GM12878 (cell line): ENCODE data around the gene HLTF. TPM values are rescaled to one million over a fixed set of nuclear protein-coding genes. Genes with fewer than 3 reads are reported as not detected.

Source experiments
- ATAC-seq: fragments of 200-7000 bp; cut with Tn5 transposase; 3 replicates; pipeline ENCODE4 v1.9.1; 2020; ENCODE audit warnings: mild to moderate bottlenecking, moderate library complexity
- BruUV-seq: library from RNA; stranded (reverse); fragments of 400-500 nt; replicated peaks from 2 replicates; lab custom pipeline; 2021; lab: Mats Ljungman, UMichigan
- CTCF ChIA-PET: fragments of 300-600 bp; sonication (Branson Sonifier 250); formaldehyde crosslinking; extraction: SDS; loops from one replicate; lab custom pipeline; 2021; ENCODE audit warnings: inconsistent platforms; lab: Yijun Ruan, JAX
- POLR2A ChIA-PET: fragments of 350-600 bp; formaldehyde crosslinking; extraction: SDS; loops from one replicate; lab custom pipeline; 2021; ENCODE audit warnings: inconsistent platforms; lab: Charles Lee
- RAD21 ChIA-PET: fragments of 300-600 bp; sonication (Branson Sonifier 250); formaldehyde crosslinking; loops from one replicate; lab custom pipeline; 2023; ENCODE audit warnings: antibody characterized with exemption; ENCODE audit not compliant: unreplicated experiment; lab: Charles Lee
- SMC1A ChIA-PET: fragments of 300-600 bp; sonication (Branson Sonifier 250); formaldehyde crosslinking; loops from one replicate; lab custom pipeline; 2023; ENCODE audit not compliant: unreplicated experiment, uncharacterized antibody; lab: Charles Lee
- DNase-seq: peaks from one replicate; pipeline ENCODE4 v3.0.0-alpha.2; 2011; ENCODE audit warnings: low read depth, low spot score
- FAIRE-seq: peaks from 3 replicates; lab custom pipeline; 2011; peaks lifted over from hg19 to GRCh38; lab: Jason Lieb, UNC
- H2AFZ ChIP-seq: 2 replicates; pipeline ENCODE4 v1.6.0; 2011; ENCODE audit warnings: low read depth, low read length, control low read depth; ENCODE audit not compliant: control insufficient read depth
- H3K27ac ChIP-seq: 2 replicates; pipeline ENCODE4 v1.5.1; 2011; ENCODE audit warnings: control low read depth; ENCODE audit not compliant: control insufficient read depth, insufficient read depth
- H3K27me3 ChIP-seq, 2 experiments: replicated peaks in 1 of 2; 2 replicates each; pipeline versions ENCODE4 v1.6.0 to v1.6.1; 2011; ENCODE audit warnings: low read length in 1 of 2; ENCODE audit not compliant: control insufficient read depth in 2 of 2, insufficient read depth in 2 of 2
- H3K36me3 ChIP-seq, 2 experiments: 2 replicates each; pipeline ENCODE4 v1.5.1; 2011; ENCODE audit warnings: low read length in 1 of 2; ENCODE audit not compliant: control insufficient read depth in 2 of 2, insufficient read depth in 2 of 2
- H3K4me1 ChIP-seq: 2 replicates; pipeline ENCODE4 v1.6.1; 2011; ENCODE audit warnings: mild to moderate bottlenecking, low read length, moderate library complexity, mixed read lengths; ENCODE audit not compliant: control insufficient read depth, insufficient read depth
- H3K4me2 ChIP-seq: 2 replicates; pipeline ENCODE4 v1.6.0; 2011; ENCODE audit warnings: control low read depth; ENCODE audit not compliant: control insufficient read depth, insufficient read depth
- H3K4me3 ChIP-seq: fragments of 200-600 bp; sonication (generic); 2 replicates; pipeline ENCODE4 v1.5.1; 2016
- H3K79me2 ChIP-seq: 2 replicates; pipeline ENCODE4 v1.6.0; 2011; ENCODE audit warnings: low read length; ENCODE audit not compliant: control insufficient read depth, insufficient read depth
- H3K9ac ChIP-seq: 2 replicates; pipeline ENCODE4 v1.8.0; 2011; ENCODE audit warnings: low read length, control low read depth, mixed read lengths; ENCODE audit not compliant: control insufficient read depth, insufficient read depth
- H3K9me3 ChIP-seq: replicated peaks from 3 replicates; pipeline ENCODE4 v1.5.1; 2011; ENCODE audit warnings: mild to moderate bottlenecking, low read length; ENCODE audit not compliant: control insufficient read depth, insufficient read depth
- H4K20me1 ChIP-seq: 2 replicates; pipeline ENCODE4 v1.6.0; 2011; ENCODE audit not compliant: control insufficient read depth, insufficient read depth
- BHLHE40 ChIP-seq, 2 experiments: fragments of 450-650 bp in 1 of 2; IDR thresholded peaks; 2 replicates each; pipeline ENCODE4 v1.6.1; 2011 to 2017; ENCODE audit warnings: low read depth in 2 of 2, borderline replicate concordance in 1 of 2, improper control_type of control experiment in 1 of 2, low read length in 1 of 2, mild to moderate bottlenecking in 1 of 2
- E2F8 ChIP-seq: fragments of 450-650 bp; IDR thresholded peaks from 2 replicates; pipeline ENCODE4 v1.6.1; 2018; ENCODE audit warnings: mild to moderate bottlenecking, low read depth, moderate library complexity; ENCODE audit not compliant: partially characterized antibody
- MEF2B ChIP-seq: fragments of 450-650 bp; IDR thresholded peaks from 2 replicates; pipeline ENCODE4 v1.6.1; 2018; ENCODE audit warnings: mild to moderate bottlenecking, moderate library complexity; ENCODE audit not compliant: partially characterized antibody, poor library complexity, severe bottlenecking
- MYC ChIP-seq: IDR thresholded peaks from 2 replicates; pipeline ENCODE4 v1.6.1; 2011; ENCODE audit warnings: mild to moderate bottlenecking, low read length, moderate library complexity, inconsistent platforms; ENCODE audit not compliant: insufficient read depth, insufficient replicate concordance, insufficient read length, severe bottlenecking
- NR2C2 ChIP-seq: IDR thresholded peaks from 2 replicates; pipeline ENCODE4 v1.6.1; 2011; ENCODE audit warnings: borderline replicate concordance, low read depth; ENCODE audit not compliant: control insufficient read depth, insufficient read length
- PML ChIP-seq: IDR thresholded peaks from 2 replicates; pipeline ENCODE4 v1.6.1; 2012; ENCODE audit warnings: low read length, inconsistent platforms
- TAF1 ChIP-seq: IDR thresholded peaks from 2 replicates; pipeline ENCODE4 v1.6.1; 2011; ENCODE audit warnings: mild to moderate bottlenecking, low read depth, low read length, borderline replicate concordance
- YBX1 ChIP-seq: fragments of 450-650 bp; IDR thresholded peaks from 2 replicates; pipeline ENCODE4 v1.6.1; 2016; ENCODE audit warnings: antibody characterized with exemption
- WGBS: methylation state at CpG from one replicate; pipeline ENCODE4 v1.1.6; 2016; ENCODE audit warnings: low lambda C conversion rate; ENCODE audit not compliant: insufficient replicate concordance, insufficient coverage; ENCODE audit errors: missing lambda C conversion rate; 5-methylcytosine and 5-hydroxymethylcytosine counted together
- in situ Hi-C: fragments of 300-500 bp; cut with MboI; formaldehyde crosslinking; loops from 9 replicates; pipeline ENCODE4 v1.14.3; 2018; ENCODE audit warnings: mixed read lengths
- intact Hi-C: fragments of 100-400 bp; cut with micrococcal nuclease; formaldehyde crosslinking; loops from one replicate; pipeline ENCODE4 v1.14.2; 2022; ENCODE audit not compliant: unreplicated experiment
- polyA plus RNA-seq, 11 experiments: library from polyadenylated mRNA; depleted of rRNA in 4 of 11; unstranded in 6 of 11; stranded (reverse) in 5 of 11; fragments of >200 nt; fragmentation: Nextera tagmentation in 4 of 11; fragmentation: Illumina TruSeq in 1 of 11; extraction: Ambion mirVana in 4 of 11; extraction: Trizol in 1 of 11; gene quantifications; 1 replicate in 1 of 11; 2 replicates in 10 of 11; pipeline versions ENCODE4 v1.2.1 to v1.2.3, GENCODE V29; 2011 to 2016; ENCODE audit warnings: inconsistent platforms in 2 of 11, missing spikeins in 2 of 11, low read depth in 1 of 11
- total RNA-seq, 4 experiments: library from RNA; depleted of rRNA in 3 of 4; stranded (reverse); fragments of >200 nt in 3 of 4; fragmentation: Illumina TruSeq in 1 of 4; extraction: Trizol in 1 of 4; gene quantifications; 2 replicates each; pipeline versions ENCODE4 v1.2.1 to v1.2.3, GENCODE V29; 2013 to 2021

HLTF gene
- total and polyA plus RNA-seq, 10 of the 15 experiments (the other 5 are each of a cell fraction or from before 2014, with no cell fraction given), result 13.7 to 50.4 (median 31.7) TPM

GRCh38 chr3:149021830-149022229 is 64.5 kb downstream of the HLTF start:
- ChIA-PET CTCF (interaction anchor here (0.6 to 1.2 kb wide), 3 partner anchors 66 to 253 kb away, joined by 3 to 4 read pairs (median 3); no protein-coding TSS in a partner anchor), RAD21 (interaction anchor here (0.6 to 0.7 kb wide), 2 partner anchors 22 to 59 kb away, joined by 3 to 4 read pairs; no protein-coding TSS in a partner anchor), SMC1A (interaction anchor here (0.7 kb wide), 1 partner anchor 47 kb away, joined by 3 read pairs; no protein-coding TSS in a partner anchor), POLR2A (no interaction called here)
- Histone ChIP-seq H3K79me2 (no peaks in the 10 kb centered on the region), H3K9me3 (peaks cover 4% of the 10 kb centered on the region; the same call in 2 of the 3 replicates), H3K27ac (no peak overlapping the region), H3K4me3 (no peak overlapping the region), H3K9ac (no peak overlapping the region), H3K4me2 (no peak overlapping the region), H3K4me1 (no peaks in the 10 kb centered on the region), H3K27me3 (no peaks in the 10 kb centered on the region), H2AFZ (no peak overlapping the region), H3K36me3 (peaks cover 3 to 27% of the 10 kb centered on the region in 2 experiments), H4K20me1 (no peaks in the 10 kb centered on the region)
- in situ Hi-C loops (no loop called here), intact Hi-C loops (no loop called here)
- BruUV-seq, result no TSS peak
- FAIRE-seq, result no peak
- ATAC-seq, result no peak
- no peak for DNase-seq
- TF ChIP-seq MYC (no peak), MEF2B (no peak), E2F8 (no peak), TAF1 (no peak), NR2C2 (no peak), YBX1 (no peak), BHLHE40 (IDR thresholded peaks at IDR 0.05; ENCODE audit: borderline replicate concordance in 1 of 2, low read depth in 2 of 2, low read length in 1 of 2) (no peak), PML (no peak)
- WGBS, result 52% methylated on average over 1 of the region's 1 CpG
